ENCODE results near the gene SEC31B.
A peak's percentile ranks its signal among the peaks of the same experiment; 100 is the strongest.

Gene SEC31B

GRCh38 chr10:100528921-100529474, 9.3 kb upstream of the SEC31B start:
- DNase-seq, result no peak

GRCh38 chr10:100528123-100528886, 8.6 kb upstream of the SEC31B start:
- no peak for DNase-seq

GRCh38 chr10:100524638-100525037, 5.0 kb upstream of the SEC31B start:
- no peak for DNase-seq

GRCh38 chr10:100524206-100524605, 4.5 kb upstream of the SEC31B start:
- DNase-seq, result no peak

GRCh38 chr10:100522945-100523344, 3.3 kb upstream of the SEC31B start:
- DNase-seq, result no peak

- DNase-seq, result no peak
These were observed 2.6 kb upstream of the SEC31B start for GRCh38 chr10:100522107-100522801.

- no peak for DNase-seq
These were observed 1.1 kb upstream of the SEC31B start for GRCh38 chr10:100520811-100521210.

GRCh38 chr10:100518761-100519241, 860 bp downstream of the SEC31B start:
- DNase-seq, result peak; percentile 80

GRCh38 chr10:100516847-100517246, 2.8 kb downstream of the SEC31B start:
- no peak for DNase-seq

- no peak for DNase-seq
These were observed 4.0 kb downstream of the SEC31B start for GRCh38 chr10:100515612-100516011.

GRCh38 chr10:100510533-100511308, 8.9 kb downstream of the SEC31B start:
- peak; percentile 81 for DNase-seq

GRCh38 chr10:100509241-100509840, 10.3 kb downstream of the SEC31B start:
- DNase-seq, result peak; percentile 74

GRCh38 chr10:100508691-100509150, 10.9 kb downstream of the SEC31B start:
- DNase-seq, result no peak

GRCh38 chr10:100508266-100508665, 11.4 kb downstream of the SEC31B start:
- DNase-seq, result no peak

- no peak for DNase-seq
These were observed 12.3 kb downstream of the SEC31B start for GRCh38 chr10:100507357-100507732.

GRCh38 chr10:100506596-100507356, 12.9 kb downstream of the SEC31B start:
- no peak for DNase-seq

GRCh38 chr10:100505164-100505563, 14.5 kb downstream of the SEC31B start:
- DNase-seq, result no peak

GRCh38 chr10:100504096-100504495, 15.6 kb downstream of the SEC31B start:
- no peak for DNase-seq

- DNase-seq, result no peak
These were observed 16.7 kb downstream of the SEC31B start for GRCh38 chr10:100502926-100503494.

- no peak for DNase-seq
These were observed 18.2 kb downstream of the SEC31B start for GRCh38 chr10:100501423-100501822.

- DNase-seq, result no peak
These were observed 21.6 kb downstream of the SEC31B start for GRCh38 chr10:100498059-100498458.

Measured in activated effector memory CD4-positive, alpha-beta T cell treated with anti-CD3 and anti-CD28 coated beads, Interleukin-2, amount 50 U/mL, for 16 hours (primary cell).